Measurements from ENCODE around the gene ADGRG1. TPM values are rescaled to one million over a fixed set of nuclear protein-coding genes. Genes with fewer than 3 reads are reported as not detected.

The ADGRG1 gene
- total and polyA plus RNA-seq, 3 donors from 2014 or later = 134 to 346 (median 296) TPM

- no peak overlapping the region for H3K27ac ChIP-seq
- intact Hi-C loops (cut with DNase I; ENCODE audit: low total_unique reads) = no loop called here
- H3K36me3 ChIP-seq (ENCODE audit: low read depth, missing control alignments) = no peaks in the 10 kb centered on the region
- H3K4me3 ChIP-seq = no peak overlapping the region
- 89 to 92% methylated on average over 7 of the region's 7 CpGs for WGBS, 2 donors
- no peaks in the 10 kb centered on the region for H3K9me3 ChIP-seq
- H3K27me3 ChIP-seq = no peaks in the 10 kb centered on the region
- TF ChIP-seq POLR2A (IDR thresholded peaks at IDR 0.05) (no peak), CTCF (IDR thresholded peaks at IDR 0.05) (no peak)
- H3K4me1 ChIP-seq = peaks cover 10% of the 10 kb centered on the region
- DNase-seq = no peak
These were observed 67.8 kb downstream of the ADGRG1 start for GRCh38 chr16:57696240-57696639.

GRCh38 chr16:57697896-57698537 is 69.6 kb downstream of the ADGRG1 start:
- no peak overlapping the region for H3K4me3 ChIP-seq
- intact Hi-C loops (cut with DNase I; ENCODE audit: low total_unique reads) = no loop called here
- H3K36me3 ChIP-seq (ENCODE audit: low read depth, missing control alignments) = no peaks in the 10 kb centered on the region
- no peak for DNase-seq
- no peaks in the 10 kb centered on the region for H3K27me3 ChIP-seq
- TF ChIP-seq POLR2A (IDR thresholded peaks at IDR 0.05) (no peak), CTCF (IDR thresholded peaks at IDR 0.05) (no peak)
- no peaks in the 10 kb centered on the region for H3K9me3 ChIP-seq
- peaks cover 11% of the 10 kb centered on the region for H3K4me1 ChIP-seq
- H3K27ac ChIP-seq = no peak overlapping the region
- WGBS, 2 donors = 93 to 95% methylated on average over 12 to 17 of the region's 17 CpGs

- DNase-seq = no peak
- no peaks in the 10 kb centered on the region for H3K36me3 ChIP-seq (ENCODE audit: low read depth, missing control alignments)
- no peak overlapping the region for H3K4me3 ChIP-seq
- H3K9me3 ChIP-seq = no peaks in the 10 kb centered on the region
- intact Hi-C loops (cut with DNase I; ENCODE audit: low total_unique reads) = no loop called here
- no peak overlapping the region for H3K27ac ChIP-seq
- H3K27me3 ChIP-seq = no peaks in the 10 kb centered on the region
- WGBS, 2 donors = 78 to 92% methylated on average over 5 to 16 of the region's 16 CpGs
- H3K4me1 ChIP-seq = peaks cover 11% of the 10 kb centered on the region
- no peak for TF ChIP-seq CTCF (IDR thresholded peaks at IDR 0.05)
- TF ChIP-seq POLR2A (IDR thresholded peaks at IDR 0.05) = no peak
These were observed 70.5 kb downstream of the ADGRG1 start for GRCh38 chr16:57698812-57699405.

GRCh38 chr16:57699481-57699880 is 71.1 kb downstream of the ADGRG1 start:
- Histone ChIP-seq H3K36me3 (ENCODE audit: low read depth, missing control alignments) (no peaks in the 10 kb centered on the region), H3K9me3 (no peaks in the 10 kb centered on the region), H3K4me1 (peaks cover 11% of the 10 kb centered on the region), H3K27me3 (no peaks in the 10 kb centered on the region), H3K4me3 (no peak overlapping the region), H3K27ac (no peak overlapping the region)
- intact Hi-C loops (cut with DNase I; ENCODE audit: low total_unique reads) = no loop called here
- TF ChIP-seq POLR2A (IDR thresholded peaks at IDR 0.05) (no peak), CTCF (IDR thresholded peaks at IDR 0.05) (no peak)
- DNase-seq = no peak
- 64 to 69% methylated on average over 2 to 3 of the region's 3 CpGs for WGBS, 2 donors

- H3K9me3 ChIP-seq = no peaks in the 10 kb centered on the region
- no peak overlapping the region for H3K4me3 ChIP-seq
- no peak for DNase-seq
- intact Hi-C loops (cut with DNase I; ENCODE audit: low total_unique reads) = no loop called here
- 95 to 100% methylated on average over 5 to 7 of the region's 7 CpGs for WGBS, 2 donors
- H3K27ac ChIP-seq = no peak overlapping the region
- TF ChIP-seq CTCF (IDR thresholded peaks at IDR 0.05) (no peak), POLR2A (IDR thresholded peaks at IDR 0.05) (no peak)
- H3K36me3 ChIP-seq (ENCODE audit: low read depth, missing control alignments) = no peaks in the 10 kb centered on the region
- peaks cover 11% of the 10 kb centered on the region for H3K4me1 ChIP-seq
- no peaks in the 10 kb centered on the region for H3K27me3 ChIP-seq
These were observed 71.5 kb downstream of the ADGRG1 start for GRCh38 chr16:57699899-57700298.
